GM21381 (cell line): ENCODE results near the gene LRIG1.

Experiments used
- ATAC-seq: cut with Tn5 transposase; IDR thresholded peaks from one replicate; pipeline ENCODE4 v1.9.1; 2021; ENCODE audit warnings: mild to moderate bottlenecking, moderate library complexity; ENCODE audit not compliant: unreplicated experiment

LRIG1 gene

DNA sequence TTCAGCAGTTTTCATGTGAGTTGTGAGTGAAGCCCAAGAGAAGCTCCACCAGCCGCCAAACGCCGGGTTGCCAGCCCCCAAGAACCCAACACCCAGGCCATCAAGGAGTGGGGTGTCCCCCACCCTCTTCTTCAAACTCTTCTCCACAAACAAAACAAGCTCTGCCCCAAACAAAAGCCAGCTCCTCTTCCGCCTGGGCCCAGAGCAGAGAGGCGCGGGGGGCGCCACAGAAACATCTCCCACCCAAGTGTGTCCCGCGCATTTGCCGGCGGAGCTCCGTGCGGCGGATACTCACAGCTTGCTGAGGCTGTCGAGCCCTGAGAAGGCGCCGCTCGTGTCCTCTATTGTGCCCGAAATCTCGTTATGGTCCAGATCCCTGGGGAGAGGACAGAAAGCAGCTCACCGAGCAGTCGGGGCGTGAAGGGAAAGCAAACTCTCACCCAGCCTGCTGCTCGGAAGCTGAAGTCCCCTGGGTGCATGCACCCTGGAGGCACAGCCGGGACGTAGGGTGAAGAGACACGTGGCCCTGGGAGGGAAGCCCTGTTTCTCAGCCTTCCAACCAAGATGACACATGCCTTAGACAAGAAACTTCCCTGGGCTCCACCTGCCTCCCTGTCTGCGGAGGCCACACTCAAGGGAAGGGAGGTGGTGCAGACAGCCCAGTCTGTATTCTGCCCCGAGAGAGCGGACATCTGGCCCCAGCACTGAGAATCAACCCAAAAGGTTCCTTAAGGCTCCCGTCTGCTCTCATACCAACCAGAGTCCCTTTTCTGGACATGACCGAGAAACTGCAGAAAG lies 95.7 kb downstream of the LRIG1 start:
- no peak for ATAC-seq

DNA sequence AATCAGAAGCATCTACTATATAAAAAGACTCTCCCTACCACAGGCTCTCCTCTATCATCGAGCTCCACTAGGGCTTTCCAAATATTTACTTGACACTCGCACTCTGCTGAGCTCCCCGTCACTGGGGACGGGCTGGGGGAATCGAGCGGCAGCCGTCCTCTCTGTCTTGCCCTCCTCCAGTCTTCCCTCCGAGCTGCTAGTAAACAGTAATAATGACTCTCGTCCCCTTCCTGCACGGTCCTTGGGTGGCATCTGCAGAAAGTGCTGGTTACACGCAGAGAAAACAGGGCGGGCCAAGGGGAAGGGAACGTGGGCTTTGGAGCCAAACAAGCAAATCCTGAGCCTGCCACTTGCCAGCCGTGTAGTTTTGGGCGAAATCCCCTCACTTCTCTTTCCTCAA lies 96.6 kb downstream of the LRIG1 start:
- ATAC-seq: no peak

DNA sequence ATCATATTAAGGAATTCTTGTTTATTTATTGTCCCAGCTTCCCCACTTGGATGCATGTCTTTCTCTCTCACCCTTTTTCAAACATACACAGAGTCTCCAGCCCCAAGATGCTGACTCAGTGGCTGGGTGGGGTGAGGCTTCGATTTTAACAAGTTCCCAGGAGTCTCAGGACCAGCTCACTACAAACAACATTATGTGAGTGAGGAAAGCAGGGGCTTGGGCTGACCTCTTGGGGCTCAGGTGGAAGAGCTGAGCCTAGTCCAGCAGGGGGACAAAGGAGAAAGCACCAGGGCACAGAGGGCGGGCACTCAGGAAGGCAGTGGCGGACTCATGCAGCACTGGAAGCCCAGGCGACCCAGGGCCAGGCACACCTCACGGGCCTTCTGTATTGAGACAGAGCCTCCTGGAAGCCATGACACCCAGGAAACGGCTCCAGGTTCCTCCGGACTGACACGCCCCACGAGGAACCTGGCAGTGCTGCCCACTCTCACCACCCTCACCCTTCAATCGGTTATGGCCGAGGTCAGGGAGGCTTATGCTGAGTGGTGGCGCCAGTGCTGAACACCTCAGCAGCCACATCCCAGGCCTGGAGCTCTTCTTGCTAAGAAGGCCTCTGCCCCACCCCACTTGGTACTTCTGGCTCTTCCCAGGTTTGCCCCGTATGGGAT lies 97.4 kb downstream of the LRIG1 start:
- ATAC-seq: no peak

DNA sequence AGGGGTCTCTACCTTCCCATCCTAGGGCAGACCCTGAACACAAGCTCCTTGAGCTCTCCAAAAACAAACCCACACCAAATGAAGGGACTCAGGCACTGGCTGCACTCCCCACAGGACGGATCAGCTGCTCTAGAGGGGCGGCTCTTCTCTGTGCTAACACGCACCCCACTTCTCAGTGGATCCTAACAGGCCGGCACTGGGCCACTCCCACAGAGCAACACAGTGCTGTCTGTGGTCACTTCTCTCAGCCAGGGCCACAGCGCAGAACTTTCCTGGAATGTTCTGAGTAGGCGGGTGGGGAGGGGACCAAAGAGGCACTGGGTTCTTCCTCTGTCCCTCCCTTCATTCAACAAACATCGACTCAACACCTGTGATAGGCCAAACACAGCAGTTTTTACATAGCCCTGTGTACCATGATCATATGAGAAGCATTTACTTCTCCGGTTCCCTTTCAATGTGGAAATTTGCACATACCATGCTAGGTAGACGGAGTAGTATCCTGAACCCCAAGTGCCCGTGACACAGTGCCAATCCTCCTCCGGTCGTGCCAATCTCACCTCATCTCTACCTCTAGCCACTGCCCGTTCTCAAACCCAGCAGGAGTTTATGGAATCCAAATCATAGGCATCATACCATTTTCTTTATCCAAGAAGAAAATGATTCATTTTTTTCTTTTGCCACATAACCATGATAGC lies 98.1 kb downstream of the LRIG1 start:
- ATAC-seq: no peak

DNA sequence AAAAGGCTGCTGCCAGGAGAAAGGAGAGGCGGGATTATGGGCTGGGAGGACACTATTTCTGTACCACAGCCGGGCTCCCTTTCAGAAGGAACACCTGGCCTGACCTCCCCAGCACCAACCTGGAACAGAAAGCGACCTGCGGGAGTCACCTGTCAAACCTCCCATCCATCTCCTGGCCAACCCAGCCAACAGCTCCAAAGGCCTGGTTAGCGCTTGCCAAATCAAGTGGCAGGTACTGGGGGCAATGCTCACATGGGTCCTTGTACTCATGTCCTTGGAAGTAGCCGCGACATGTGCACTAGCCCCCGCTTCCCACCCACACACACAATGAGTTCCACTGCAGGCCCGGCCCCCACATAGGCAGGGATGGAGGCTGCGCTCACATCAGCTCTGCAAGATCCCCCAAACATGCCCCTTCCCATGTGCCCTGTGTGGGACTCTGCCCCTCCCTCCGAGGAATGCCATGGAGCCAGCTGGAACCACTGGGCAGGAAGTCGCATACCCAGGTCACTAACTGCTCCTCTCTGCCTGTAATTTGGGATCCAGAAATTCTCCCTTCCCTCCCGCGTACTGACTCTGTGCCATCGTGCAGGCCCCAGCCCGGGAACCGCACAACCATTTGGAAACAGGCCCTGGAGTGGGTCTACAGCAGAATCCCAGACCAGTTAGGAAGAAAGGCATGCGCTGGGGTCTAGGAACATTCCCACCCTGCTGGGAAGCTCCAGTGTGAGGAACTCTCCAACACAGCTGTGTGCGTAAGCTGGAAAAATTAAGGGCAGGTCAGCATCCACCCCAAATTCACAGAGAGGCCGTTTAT lies 98.9 kb downstream of the LRIG1 start:
- ATAC-seq: no peak

DNA sequence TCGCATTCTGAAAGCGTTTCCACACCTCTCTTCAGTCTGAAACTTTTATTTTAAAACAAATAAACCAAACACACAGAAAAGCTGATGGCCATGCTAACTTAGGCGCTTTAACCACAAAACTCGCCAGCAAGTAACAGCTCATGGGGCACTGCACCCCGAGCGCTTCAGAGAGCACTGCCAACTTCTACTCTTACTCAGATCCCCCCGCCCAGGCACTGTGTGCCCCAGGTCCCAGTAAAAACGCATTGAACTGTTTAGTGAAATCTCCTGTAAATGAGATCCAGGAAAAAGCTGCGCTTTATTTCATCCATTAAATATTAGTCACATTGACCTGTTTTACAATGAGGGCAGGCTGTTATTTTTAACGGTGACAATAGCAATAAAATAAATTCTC lies 99.7 kb downstream of the LRIG1 start:
- no peak for ATAC-seq

DNA sequence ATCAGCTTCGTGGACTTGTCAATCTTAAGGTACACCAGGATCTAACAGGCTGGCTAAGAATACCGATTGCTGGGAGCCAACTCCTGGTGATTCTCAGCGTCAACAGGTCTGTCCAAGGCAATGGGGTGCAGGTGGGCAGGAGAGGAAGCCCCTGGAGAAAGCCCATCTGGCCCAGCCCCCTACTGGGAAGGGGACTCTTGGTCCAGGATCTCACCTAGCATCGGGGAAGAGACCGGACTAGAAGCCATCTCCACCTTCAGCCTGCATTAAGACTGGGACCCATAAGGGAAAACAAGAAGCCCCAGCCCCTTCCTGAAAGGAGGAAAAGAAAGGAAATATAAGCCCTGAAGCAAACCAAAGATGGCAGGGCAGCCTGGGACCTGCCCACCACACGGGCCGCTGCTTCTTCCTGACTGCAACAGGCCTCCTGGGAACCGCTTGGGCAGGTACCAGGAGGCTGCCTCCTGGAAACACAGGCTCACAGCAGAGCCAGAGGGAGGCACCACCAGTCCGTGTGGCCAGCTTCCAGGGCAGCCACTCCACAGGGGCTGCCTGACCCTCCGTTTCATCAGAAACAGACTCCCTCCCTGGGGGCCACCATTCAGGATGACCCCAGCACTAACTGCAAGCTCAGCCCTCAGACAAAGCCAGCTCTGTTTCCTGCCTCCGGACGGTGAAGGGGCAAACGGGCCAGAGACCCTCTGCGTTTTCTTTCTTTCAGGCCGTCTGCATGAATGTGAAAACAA lies 100.2 kb downstream of the LRIG1 start:
- no peak for ATAC-seq

DNA sequence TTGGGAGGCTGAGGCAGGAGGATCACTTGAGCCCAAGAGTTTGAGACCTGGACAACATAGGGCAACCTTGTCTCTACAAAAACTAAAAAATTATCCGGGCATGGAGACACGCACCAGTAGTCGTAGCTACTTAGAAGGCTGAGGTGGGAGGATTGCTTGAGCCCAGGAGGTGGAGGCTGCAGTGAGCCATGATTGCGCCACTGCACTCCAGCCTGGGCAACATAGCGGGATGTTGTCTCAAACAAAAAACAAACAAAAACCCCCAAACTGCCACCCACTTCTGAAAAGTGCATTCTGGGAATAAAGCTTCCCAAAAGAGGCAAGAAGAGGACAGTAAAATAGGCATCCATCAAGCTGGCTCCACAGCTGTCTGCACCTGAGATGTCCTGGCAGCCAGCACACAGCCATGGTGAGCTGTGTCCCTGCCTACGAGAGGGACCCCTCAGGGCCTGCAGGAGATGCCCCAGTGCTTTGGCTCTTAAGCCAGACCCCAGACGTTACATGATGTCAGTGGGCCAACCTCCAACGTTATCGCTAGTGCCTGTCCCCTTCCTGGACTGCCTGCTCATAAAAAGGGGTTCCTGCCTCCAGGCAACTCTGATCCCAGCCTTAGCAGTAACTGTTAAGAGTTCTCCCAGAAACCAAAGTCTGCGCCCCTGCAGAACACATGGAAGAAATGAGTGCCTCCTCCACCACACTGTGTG lies 101.1 kb downstream of the LRIG1 start:
- ATAC-seq: no peak

DNA sequence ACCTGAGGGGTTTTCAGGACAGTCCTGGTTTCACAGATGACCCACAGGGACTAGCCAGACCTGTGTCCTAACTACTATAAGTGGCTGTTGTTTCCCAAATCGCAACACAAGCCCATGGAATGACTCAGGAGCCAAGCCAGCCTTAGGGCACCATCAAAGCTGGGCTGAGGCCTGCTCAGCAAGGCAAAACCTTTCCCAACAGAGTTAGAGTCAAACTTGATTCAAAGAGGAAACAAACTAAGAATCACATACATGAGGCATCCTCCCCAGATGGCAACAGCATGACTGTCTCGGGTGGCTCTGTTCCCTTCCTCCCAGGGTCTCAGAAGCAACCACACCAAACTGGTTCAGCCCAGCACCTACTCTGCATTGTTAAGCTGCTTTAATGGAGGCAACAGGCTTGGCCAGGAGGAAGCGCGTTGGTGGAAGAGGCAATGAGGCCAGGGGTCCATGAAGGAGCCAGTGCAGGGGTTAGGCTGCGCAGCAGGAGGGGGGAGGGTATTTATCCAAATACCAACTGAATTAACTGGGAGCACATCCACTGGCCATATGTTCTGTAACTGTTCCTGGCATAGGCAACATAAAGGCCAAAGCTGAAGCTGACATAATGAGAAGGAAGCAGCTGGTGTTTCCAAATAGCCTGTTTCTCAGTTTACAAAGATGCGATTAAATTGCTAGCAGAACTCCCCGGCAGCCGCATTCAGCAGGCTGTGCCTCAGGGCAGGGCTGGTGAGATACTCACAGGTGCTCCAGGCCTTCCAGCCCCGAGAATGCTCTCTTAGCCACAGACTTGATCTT lies 102.4 kb downstream of the LRIG1 start:
- ATAC-seq: no peak

DNA sequence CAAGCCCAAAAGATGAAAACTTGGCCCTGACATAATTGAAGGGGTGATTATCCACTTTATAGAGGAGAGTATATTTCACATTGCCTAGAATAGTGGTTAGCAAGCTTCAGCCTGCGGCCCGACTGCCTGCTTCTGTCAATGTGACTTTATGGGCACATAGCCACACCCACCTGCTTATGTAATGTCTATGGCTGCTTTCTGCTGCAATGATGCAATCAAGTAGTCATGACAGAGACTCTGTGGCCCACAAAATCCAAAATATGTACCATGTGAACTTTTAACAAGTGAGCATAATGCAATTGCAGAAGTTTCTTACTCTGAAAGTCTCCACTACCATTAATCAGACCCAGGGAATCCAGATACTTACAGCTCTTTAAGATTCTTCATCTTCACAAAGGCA lies 103.1 kb downstream of the LRIG1 start:
- ATAC-seq: no peak

DNA sequence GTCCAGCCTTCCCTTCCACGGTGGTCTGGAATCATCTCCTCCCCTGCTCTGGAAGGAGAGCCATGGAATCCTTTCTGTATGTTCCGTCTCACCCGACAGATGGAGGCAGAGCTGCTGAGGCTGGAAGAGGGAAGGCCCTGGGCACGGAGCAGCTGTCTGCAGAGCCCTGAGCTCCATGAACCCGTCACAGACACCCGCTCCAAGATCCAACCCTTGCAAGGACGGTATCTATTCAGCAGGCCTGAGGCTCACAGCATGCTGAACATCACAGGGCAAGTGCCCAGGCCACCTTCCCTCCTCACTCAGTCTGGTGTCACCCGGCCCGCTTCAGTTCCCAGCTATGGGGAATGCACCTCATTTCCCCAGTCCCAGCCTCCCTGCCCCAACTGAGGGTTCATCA lies 103.9 kb downstream of the LRIG1 start:
- no peak for ATAC-seq

DNA sequence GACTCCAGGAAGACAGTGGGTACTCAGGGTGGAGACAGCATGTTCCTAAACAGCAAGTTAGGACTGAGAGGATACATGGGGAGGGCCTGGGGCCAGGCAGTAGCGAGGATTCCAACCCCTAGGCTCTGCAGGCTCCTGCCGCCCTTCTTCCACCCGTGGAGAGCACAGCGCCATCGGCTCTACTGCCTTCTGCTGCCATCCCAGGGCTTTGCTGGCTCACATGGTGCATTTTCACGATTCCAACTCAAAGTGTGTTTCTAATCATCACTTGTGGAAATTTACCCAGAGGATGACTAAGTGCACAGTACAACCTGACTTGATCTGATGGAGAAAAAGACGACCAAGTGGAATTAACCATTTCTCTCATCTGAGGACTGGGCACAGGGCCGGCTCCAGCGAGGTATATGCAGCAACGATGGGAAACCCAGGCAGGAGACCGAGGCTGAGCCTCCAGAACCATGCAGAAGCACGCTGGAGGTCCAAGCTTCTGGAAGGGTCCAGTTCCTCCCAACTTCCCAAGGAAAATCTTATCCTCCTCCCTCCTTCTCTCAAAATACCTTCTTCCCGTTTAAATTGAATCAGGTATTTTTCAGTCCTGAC lies 104.6 kb downstream of the LRIG1 start:
- ATAC-seq: no peak

DNA sequence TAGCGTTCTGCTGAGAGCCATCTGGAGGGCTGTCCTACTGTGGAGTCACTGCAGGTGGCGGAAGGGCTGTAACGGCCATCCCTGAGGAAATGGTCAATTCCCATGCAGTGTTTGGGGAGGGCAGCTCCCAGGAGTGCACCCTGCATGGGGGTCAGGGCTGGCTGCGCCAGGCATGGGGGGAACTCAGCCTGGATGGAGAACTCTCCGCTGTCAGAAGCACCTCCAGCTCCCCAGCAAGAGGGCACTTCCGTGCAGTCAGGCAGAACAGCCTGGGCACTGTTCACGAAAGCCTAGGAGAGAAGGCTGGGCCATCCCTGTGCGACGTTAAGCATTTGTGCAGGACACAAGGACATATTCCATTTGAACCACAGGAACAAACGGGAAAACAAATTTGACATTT lies 105.2 kb downstream of the LRIG1 start:
- ATAC-seq: no peak

DNA sequence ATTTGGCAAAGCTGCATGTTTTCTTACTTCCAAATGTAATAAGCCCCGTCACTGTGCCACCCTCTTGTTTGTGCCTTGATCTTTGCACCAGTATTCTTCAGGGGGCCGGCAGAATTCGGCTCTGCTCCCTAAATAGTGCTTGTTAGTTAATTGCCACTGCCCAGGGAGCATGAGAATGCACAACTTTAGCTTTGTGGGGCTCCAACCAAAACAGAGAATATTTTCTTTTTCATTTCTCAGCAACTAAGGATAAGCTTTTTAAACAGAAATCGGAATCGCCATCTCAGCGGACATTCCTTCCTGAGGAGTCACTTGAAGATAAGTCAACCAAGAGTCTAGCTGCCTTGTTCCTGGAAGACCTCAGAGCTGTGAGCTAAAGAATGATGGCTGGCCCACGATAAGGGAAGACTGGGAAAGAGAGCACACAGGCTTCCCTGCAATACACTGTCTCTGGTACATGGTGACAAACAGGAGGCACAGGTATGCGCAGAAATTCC lies 106.0 kb downstream of the LRIG1 start:
- no peak for ATAC-seq

DNA sequence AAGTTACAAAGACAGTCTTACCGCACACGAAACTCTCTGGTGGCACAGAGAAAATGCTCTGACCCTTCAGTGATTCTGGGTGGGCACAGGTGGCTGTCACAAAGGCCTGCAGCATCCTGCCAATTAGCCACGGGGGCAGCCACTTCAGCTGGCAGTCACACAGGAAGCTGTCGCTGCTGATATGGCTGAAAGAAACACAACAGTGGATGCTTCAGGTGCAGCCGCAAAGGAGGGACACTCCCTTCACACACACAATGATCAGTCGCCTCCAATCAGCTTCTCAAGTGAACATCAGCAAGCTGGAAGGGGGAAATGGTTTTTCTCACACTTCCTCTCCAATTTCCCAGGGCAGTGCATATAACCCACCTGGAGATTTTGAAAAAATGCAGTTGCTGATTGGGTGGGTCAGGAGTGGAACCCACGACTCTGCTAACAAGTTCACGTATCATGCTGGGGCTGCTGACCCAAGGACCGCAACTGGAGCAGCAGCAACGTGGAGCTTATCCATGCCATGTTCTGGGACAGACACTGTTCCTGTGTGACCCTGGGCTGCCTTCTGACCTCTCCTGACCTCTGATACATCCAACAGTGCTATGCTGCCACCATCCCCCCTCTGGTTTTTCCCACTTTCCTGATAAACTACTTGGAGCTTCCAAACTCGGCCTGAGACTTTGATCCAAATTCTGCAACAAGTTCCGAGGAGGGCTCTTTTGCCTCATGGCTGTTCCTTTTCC lies 106.6 kb downstream of the LRIG1 start:
- ATAC-seq: peak; percentile 89

DNA sequence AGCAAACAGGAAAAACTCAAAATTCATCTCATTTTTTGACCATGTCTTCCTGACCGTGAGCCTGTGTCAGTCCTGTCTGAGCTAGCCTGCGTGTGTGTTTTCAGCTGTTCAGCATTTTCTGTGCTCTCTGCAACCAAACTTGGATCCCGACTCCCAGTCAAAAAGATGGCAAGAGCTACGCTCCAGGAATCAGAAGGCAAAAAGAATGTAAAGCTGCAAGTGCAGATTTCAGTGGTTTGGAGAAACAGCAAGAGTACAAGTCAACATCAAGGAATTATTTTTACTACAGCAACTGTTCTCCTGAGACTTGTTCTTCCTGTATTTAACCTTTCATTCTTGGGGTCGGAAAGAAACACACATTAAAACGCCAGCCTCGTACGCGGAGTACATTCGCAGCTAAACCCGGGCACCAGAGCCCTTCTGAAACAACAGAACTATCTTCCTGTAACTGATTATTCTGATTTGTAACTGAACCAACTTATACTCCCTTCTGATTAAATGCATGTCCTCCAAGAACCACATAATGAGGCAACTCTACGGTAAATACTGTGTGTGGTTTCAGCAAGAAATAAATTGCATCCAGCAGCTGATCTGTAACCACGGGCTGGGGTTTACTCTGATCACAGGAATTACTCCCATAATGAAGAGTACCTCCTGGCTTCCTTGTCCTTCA lies 107.4 kb downstream of the LRIG1 start:
- peak; percentile 6 for ATAC-seq

DNA sequence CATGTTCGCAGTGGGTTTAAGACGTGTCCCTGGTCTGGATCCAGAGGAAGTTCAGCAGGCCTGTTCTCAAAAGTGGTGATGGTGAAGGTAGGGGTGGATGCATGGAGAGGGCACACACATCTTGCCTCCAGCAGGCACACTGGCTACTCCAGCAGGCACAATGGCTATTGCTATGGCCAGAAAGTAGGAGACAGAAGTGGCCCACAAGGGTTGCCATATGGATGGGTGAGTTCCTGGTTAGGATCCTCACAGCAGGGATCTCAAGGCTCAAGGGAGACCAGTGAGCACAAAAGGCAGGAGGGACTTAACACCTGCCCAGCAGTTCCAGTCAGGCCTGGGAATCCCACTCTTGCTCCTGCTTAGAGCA lies 107.9 kb downstream of the LRIG1 start:
- no peak for ATAC-seq
